Thoracic aorta (tissue), 2 donors: ENCODE measurements around the gene C1orf141. TPM values are rescaled to one million over a fixed set of nuclear protein-coding genes. Genes with fewer than 3 reads are reported as not detected.

Experiments
- ATAC-seq: fragments of 150-250 bp; one replicate; pipeline ENCODE4 v1.8.0; 2017; ENCODE audit warnings: low read depth; ENCODE audit not compliant: insufficient number of reproducible peaks, low FRiP score
- DNase-seq: peaks from one replicate; pipeline ENCODE4 v3.0.0-alpha.2; 2020; ENCODE audit warnings: low spot score
- H3K27ac ChIP-seq, 2 donors: fragments of 200-600 bp; sonication (generic); 1 replicate in 1 of 2; 2 replicates in 1 of 2; pipeline ENCODE4 v1.5.1; 2016; ENCODE audit warnings: mild to moderate bottlenecking in 2 of 2, moderate library complexity in 2 of 2
- H3K27me3 ChIP-seq: fragments of 200-600 bp; sonication (generic); replicated peaks from 2 replicates; pipeline ENCODE4 v1.6.0; 2016; ENCODE audit warnings: mild to moderate bottlenecking; ENCODE audit not compliant: insufficient read depth
- H3K36me3 ChIP-seq: fragments of 200-600 bp; sonication (generic); one replicate; pipeline ENCODE4 v1.5.1; 2016
- H3K4me1 ChIP-seq, 2 donors: fragments of 200-600 bp; sonication (generic); 1 replicate in 1 of 2; 2 replicates in 1 of 2; pipeline versions ENCODE4 v1.5.1 to v1.6.0; 2016; ENCODE audit warnings: low read depth in 2 of 2, mild to moderate bottlenecking in 1 of 2; ENCODE audit not compliant: control insufficient read depth in 1 of 2
- H3K4me3 ChIP-seq: fragments of 200-600 bp; sonication (generic); 2 replicates; pipeline ENCODE4 v1.5.1; 2016; ENCODE audit warnings: mild to moderate bottlenecking
- H3K9me3 ChIP-seq: fragments of 200-600 bp; sonication (generic); 2 replicates; pipeline ENCODE4 v1.5.1; 2016
- total RNA-seq, 2 donors: library from RNA; depleted of rRNA; stranded (reverse); fragments of >200 nt; gene quantifications; one replicate each; pipeline versions ENCODE4 v1.1.0 to v1.2.3, GENCODE V29; 2016
- TF ChIP-seq, protein P1 (sequence below): fragments of 200-600 bp; sonication (generic); IDR thresholded peaks from one replicate; pipeline ENCODE4 v1.5.1; 2019; ENCODE audit warnings: antibody characterized with exemption

Gene C1orf141
- not detected for total RNA-seq

DNA sequence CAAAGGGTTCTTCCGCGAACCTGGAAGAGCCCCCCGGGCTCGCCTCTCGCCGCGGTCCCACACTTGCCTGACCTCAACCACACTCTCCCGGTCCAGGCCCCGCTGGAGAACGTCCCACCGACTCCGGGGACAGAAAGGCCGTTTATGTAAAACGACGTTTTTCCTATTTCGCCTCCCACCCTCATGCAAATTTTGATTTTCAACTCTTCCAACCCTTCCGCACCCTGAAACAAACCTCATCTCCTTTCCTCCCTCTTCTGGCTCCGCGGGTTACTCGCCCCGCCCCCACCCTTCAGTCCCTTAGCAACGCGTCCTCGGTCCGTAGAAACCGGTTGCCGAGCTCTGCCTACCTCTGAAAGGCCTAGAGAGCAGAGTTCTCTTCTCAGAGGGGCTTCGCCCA lies at the start of gene C1orf141:
Gene C1orf141, minus strand, starts transcription at position 276 of the 400 bp plus-strand sequence. CDS start 7,730 bp downstream, outside the sequence.
- Histone ChIP-seq H3K27ac (no peak within 1 kb of the TSS), H3K4me3 (peak within 1 kb of the TSS; percentile 67)
- no peak for ATAC-seq

GRCh38 chr1:67175530-67176087 lies 40.8 kb upstream of the C1orf141 start:
- DNase-seq, result no peak
- TF ChIP-seq, protein P1, sequence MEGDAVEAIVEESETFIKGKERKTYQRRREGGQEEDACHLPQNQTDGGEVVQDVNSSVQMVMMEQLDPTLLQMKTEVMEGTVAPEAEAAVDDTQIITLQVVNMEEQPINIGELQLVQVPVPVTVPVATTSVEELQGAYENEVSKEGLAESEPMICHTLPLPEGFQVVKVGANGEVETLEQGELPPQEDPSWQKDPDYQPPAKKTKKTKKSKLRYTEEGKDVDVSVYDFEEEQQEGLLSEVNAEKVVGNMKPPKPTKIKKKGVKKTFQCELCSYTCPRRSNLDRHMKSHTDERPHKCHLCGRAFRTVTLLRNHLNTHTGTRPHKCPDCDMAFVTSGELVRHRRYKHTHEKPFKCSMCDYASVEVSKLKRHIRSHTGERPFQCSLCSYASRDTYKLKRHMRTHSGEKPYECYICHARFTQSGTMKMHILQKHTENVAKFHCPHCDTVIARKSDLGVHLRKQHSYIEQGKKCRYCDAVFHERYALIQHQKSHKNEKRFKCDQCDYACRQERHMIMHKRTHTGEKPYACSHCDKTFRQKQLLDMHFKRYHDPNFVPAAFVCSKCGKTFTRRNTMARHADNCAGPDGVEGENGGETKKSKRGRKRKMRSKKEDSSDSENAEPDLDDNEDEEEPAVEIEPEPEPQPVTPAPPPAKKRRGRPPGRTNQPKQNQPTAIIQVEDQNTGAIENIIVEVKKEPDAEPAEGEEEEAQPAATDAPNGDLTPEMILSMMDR, result no peak
- no peaks in the 10 kb centered on the region for H3K4me1 ChIP-seq
- no peaks in the 10 kb centered on the region for H3K36me3 ChIP-seq
- H3K27ac ChIP-seq, result no peak overlapping the region
- H3K27me3 ChIP-seq, result no peaks in the 10 kb centered on the region
- no peak overlapping the region for H3K4me3 ChIP-seq
- H3K9me3 ChIP-seq, result no peaks in the 10 kb centered on the region
- ATAC-seq, result no peak

More for the DNA sequence above, at the start of gene C1orf141:
- no peaks in the 10 kb centered on the region for H3K27me3 ChIP-seq
- H3K4me1 ChIP-seq, result peaks cover 7 to 13% of the 10 kb centered on the region in 2 donors
- no peaks in the 10 kb centered on the region for H3K36me3 ChIP-seq
- TF ChIP-seq, protein P1, result no peak
- no peak for DNase-seq
- H3K9me3 ChIP-seq, result no peaks in the 10 kb centered on the region

DNA sequence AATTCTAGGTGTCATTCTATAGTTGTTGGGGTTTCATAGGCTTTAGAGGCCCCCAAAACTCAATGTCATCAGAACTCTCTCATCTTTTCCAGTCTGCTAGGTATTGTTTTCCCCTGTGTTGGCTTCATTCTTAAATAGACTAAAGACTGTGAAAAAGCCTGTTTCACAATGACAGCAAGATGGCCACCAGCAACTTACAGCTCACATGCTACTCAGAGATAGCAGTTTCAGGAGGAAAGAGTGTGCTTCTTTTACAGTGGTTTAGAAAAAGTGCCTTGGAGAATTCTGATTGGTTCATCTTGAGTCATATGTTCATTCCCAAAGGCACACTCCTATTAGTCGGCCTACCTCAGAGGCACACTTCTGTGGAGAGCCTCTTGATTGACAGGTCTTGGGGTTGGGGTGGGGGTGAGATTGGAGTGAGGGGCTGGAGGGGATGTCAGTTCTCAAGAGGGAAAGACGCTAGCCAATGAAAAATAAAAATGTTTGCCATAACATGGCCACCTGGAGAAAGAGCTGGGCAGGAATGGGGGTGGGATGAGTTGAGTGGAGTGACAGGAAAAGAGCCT lies 40.0 kb upstream of the C1orf141 start:
- DNase-seq, result no peak
- H3K4me3 ChIP-seq, result no peak overlapping the region
- no peak for ATAC-seq
- H3K27ac ChIP-seq, result no peak overlapping the region
- no peaks in the 10 kb centered on the region for H3K9me3 ChIP-seq
- no peaks in the 10 kb centered on the region for H3K36me3 ChIP-seq
- H3K27me3 ChIP-seq, result no peaks in the 10 kb centered on the region
- no peaks in the 10 kb centered on the region for H3K4me1 ChIP-seq
- TF ChIP-seq, protein P1, result no peak

- ATAC-seq (no peak), DNase-seq (no peak)
- Histone ChIP-seq H3K9me3 (no peaks in the 10 kb centered on the region), H3K27me3 (no peaks in the 10 kb centered on the region), H3K4me1 (no peaks in the 10 kb centered on the region), H3K36me3 (no peaks in the 10 kb centered on the region), H3K27ac (no peak overlapping the region), H3K4me3 (no peak overlapping the region)
- TF ChIP-seq, protein P1, result no peak
Observed at GRCh38 chr1:67173988-67174387, 39.2 kb upstream of the C1orf141 start.

- Histone ChIP-seq H3K27me3 (no peaks in the 10 kb centered on the region), H3K36me3 (no peaks in the 10 kb centered on the region), H3K9me3 (no peaks in the 10 kb centered on the region), H3K4me1 (no peaks in the 10 kb centered on the region), H3K27ac (no peak overlapping the region), H3K4me3 (no peak overlapping the region)
- TF ChIP-seq, protein P1, result no peak
- ATAC-seq (no peak), DNase-seq (no peak)
Observed at GRCh38 chr1:67171978-67172377, 37.2 kb upstream of the C1orf141 start.
